Caki2 (cell line): Measurements from ENCODE around the gene MEF2B. TPM values are rescaled to one million over a fixed set of nuclear protein-coding genes. Genes with fewer than 3 reads are reported as not detected.
A peak's percentile ranks its signal among the peaks of the same experiment; 100 is the strongest.

Experiments used
- DNase-seq: peaks from one replicate; pipeline ENCODE4 v3.0.0-alpha.2; 2015; ENCODE audit warnings: low read depth
- in situ Hi-C: cut with HindIII; loops from 2 replicates; pipeline ENCODE4 v1.10.0; 2016; ENCODE audit warnings: low sequenced_read_pairs, low pct_unique_long_range_greater_than_20kb, mixed read lengths
- total RNA-seq: library from RNA; depleted of rRNA; stranded (reverse); fragments of >200 nt; shearing (Covaris generic); gene quantifications from 2 replicates; pipeline ENCODE4 v1.2.3, GENCODE V29; 2014; ENCODE audit warnings: low replicate concordance; rRNA removed

Gene MEF2B
- total RNA-seq = 2.6 TPM in 1 of 2 replicates, not detected in the other

DNA sequence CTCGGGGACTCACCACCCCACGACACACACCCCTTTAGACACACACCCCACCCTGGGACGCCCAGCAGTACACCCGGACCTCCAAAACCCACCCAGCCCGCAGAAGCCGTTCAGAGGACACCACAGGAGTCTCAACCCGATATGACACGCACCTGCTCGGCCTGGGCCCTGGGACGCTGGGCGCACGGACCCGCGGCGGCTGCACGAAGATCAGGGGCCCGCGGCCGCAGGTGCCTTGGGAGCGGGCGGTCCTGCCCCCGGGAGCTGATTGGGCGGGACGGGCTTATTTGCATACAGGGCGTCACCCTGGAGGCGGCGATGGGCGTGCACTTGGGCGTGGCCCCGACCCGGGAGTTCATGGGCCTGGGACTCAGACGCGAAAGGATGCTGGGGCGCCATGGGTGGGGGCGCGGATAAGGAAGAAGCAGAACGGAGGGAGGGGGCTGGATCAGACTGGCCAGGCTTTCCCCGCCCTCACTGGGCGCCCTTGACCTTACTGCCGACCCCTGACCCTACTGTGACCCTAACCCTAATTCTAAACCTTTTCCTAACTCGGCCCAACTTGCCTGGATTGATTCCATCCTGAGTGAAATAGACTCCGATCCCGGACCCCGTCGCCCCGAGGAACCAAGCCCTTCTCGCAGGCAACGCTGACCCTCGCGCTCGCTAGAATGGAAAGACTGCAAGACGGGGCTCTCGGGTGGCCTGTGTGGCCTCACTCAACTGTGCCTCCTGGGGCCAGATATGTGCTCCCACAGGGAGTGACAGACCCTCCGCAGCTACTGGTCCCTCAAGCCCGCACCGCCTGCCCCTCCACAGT lies at the start of gene MEF2B:
TSS of gene MEF2B (minus strand) at position 211 of the 820 bp plus-strand sequence. CDS start 19,528 bp downstream, outside the sequence.
- in situ Hi-C loops = no loop called here
- peak; percentile 62 for DNase-seq

DNA sequence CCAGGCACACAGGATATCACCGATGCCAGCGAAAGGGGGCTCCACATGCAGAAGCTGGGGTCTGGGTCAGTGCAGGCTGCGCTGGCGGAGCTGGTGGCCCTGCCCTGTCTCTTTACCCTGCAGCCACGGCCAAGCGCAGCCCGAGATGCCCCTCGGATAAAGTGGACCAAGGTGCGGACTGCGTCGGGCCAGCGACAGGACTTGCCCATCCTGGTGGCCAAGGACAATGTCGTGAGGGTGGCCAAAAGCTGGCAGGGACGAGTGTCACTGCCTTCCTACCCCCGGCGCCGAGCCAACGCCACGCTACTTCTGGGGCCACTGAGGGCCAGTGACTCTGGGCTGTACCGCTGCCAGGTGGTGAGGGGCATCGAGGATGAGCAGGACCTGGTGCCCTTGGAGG lies 48.8 kb upstream of the MEF2B start:
- in situ Hi-C loops = no loop called here

DNA sequence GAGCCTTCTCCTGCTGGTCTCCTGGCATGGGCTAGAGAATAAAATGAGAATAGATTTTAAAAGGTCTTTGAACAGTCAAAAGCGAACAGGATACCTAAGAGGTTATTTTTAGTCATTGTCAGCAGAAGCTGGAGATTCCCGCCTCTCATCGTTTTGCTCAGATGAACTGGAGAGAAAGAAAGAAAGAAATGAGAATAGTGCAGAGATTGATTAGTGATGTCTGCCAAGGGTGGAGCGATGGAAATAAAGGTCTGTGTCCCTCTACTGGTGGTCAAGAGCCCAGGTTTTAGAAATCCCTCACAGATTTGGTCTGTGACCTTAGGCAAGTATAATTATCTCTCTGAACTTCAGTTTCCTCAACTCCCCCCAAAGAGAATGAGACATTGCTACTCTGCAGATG lies 47.0 kb upstream of the MEF2B start:
- DNase-seq = peak; percentile 37
- in situ Hi-C loops = no loop called here

More for the DNA sequence above, 48.8 kb upstream of the MEF2B start:
- DNase-seq = no peak

DNA sequence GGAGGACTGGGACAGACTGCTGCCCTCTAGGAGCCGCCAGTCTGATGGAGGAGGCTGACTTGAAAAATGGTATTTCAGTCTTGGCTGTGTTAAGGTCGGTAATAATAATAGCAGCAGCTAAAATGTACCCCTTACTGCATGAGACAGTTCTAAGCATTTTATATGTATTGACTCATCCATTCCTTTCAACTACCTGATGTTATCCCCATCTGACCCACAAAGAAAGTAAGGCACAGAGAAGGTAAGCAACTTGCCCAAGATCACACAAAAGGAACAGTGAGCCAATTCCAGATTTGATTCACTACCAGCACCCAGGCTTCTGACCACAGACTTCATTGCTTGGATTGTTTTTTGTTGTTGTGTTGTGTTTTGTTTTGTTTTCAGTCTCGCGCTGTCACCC lies 45.7 kb upstream of the MEF2B start:
- in situ Hi-C loops = no loop called here
- DNase-seq = no peak

DNA sequence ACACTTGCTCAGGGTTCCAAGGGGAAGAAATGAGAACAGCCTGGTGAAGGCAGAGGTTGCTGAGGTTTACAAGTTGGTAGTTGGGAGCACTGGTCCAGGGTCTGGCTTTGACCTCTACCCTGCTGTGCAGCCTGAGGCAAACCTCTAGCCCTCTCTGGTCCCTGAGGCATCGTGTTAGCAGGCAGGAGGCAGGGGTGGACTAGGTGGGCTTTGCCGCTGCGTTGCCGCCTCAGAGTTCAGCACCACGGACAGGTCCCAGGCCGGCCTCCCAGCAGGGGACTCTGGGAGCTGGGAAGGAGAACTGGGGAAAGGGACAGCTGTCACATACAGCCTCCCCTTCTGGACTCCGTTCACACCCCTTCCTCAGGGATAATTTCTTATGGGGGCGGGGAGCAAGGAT lies 44.8 kb upstream of the MEF2B start:
- in situ Hi-C loops = no loop called here
- peak; percentile 59 for DNase-seq

DNA sequence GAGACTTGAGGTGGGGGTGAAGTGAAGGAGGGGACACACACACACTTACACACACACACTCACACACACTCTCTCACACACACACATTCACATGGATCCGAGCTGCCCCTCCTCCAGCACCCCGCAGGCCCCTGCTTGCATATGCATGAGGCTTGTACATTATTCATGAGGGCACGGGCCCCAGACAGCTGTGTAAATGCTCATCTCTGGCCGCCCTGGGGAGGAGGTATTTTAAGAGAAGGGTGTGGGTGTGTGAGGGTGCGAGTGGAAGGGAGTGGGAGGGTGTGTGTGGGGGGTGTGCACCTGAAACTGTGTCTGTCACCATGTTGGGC lies 44.1 kb upstream of the MEF2B start:
- in situ Hi-C loops = no loop called here
- no peak for DNase-seq

DNA sequence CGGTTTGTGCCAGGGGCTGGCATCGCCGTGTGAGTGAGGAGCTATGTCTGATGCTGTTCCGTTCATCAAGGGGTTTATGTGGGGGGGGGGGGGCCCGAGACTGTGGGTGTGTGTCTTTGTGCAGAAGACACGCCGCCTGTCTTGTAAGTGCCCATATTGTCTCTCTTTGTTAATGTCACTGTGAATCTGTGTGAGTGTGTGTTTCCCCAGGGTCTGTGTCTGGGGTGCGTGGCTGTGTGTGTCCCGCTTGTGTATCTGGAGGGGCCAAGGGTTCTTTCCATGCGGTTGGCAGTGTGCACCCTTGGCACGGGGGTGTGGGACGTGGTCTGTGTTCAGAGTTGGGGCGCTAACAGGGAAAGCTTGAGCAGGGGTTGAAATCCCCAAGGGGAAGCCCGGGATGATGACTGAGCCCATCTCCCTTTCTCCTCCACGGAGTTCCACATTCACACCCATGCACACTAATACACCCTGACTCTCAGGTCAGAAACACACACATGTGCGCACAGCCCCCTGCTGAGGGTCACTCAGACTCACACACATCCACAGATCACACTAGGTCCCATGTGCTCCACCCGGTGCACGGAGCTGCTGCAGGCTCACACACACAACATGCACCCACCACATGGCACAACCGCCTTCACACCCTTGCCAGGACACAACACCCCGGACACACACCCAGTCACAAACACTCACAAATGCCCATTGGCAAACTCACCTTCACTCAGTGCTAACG lies 43.5 kb upstream of the MEF2B start:
- in situ Hi-C loops = no loop called here

DNA sequence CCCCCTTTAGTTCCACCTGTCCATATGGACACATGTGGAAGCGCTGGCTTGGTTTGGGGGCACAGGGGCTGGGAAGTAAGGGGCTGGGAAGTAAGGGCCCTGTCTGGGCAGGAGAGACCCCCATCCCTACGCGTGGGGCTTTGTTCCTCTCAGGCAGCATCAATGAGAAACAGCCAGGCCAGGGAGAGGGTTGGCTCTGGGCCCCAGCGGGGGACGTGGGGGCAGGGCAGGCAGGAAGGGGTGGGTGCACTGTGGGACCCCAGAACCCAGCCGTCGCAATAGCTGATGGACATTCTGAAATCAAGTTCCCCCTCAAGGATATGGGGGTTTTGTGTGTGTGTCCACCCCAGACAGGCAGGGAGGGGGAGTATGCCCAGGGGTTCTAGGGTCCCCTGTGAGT lies 42.9 kb upstream of the MEF2B start:
- in situ Hi-C loops = no loop called here
- DNase-seq = no peak

More for the DNA sequence above, 43.5 kb upstream of the MEF2B start:
- no peak for DNase-seq

DNA sequence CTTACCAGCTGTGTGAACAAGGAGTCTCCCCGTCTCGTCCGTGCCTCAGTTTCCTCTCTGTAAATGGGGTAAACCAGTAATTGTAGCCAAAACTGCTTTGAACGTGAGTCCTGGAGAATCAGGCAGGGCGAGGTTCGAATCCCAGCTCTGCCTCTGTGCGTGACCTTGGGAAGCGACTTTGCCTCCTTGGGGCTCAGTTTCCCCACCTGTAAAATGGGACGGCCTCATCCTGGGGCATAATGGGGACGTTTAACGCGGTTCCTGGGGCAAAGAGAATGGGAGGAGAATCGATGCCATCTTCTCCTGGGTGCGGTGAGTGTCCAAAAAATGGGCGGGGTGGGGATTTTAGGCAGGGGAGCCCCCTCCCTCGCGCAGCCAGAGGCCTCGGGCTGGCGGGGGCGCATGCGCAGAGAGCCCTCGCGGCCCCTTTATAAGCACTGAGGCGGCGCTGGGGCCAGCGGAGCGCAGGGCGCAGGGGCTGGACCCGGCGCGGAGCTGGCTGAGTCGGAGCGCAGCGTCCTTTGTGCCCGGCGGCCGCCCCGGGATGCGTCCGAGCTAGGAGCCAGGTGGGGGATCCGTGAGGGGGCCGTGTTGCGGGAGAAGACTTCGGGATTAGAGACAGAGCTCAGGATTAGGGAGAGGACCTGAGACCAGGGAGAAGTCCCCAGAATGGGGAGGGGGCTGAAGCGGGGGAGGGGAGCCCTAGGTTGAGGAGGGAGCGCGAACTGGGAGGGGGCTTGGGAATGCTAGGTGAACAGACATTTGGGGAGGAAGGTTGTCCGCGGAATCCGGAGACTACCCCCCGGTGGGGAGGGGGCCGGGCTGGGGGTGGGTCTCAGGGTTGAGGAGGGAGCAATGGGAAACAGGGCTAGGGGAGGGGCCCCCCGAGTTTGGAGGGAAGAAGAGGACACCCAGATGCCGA lies 41.7 kb upstream of the MEF2B start, which contains the start of gene NCAN:
TSS of gene NCAN (plus strand) at position 460 of the 922 bp plus-strand sequence. CDS start 4,996 bp downstream, outside the sequence.
- in situ Hi-C loops = no loop called here
- no peak for DNase-seq

DNA sequence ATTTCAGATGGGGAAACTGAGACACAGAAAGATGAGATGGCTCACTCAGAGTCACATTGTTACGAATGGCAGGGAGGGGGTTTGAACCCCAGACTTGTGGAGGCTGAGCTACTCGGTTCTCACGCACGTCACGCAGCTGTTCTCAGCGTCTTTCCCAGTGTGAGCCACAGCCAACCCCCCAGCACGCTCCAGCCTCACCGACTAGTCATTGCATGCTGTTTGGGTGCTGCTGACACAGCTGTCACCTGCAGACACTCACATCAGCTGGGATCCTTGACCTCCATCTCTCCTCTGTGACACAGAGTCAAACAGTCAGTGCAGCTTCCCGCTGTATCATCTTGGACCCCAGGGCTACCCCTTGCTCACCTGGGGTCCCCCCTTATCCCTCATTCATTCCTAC lies 39.3 kb upstream of the MEF2B start:
- no peak for DNase-seq
- in situ Hi-C loops = no loop called here

DNA sequence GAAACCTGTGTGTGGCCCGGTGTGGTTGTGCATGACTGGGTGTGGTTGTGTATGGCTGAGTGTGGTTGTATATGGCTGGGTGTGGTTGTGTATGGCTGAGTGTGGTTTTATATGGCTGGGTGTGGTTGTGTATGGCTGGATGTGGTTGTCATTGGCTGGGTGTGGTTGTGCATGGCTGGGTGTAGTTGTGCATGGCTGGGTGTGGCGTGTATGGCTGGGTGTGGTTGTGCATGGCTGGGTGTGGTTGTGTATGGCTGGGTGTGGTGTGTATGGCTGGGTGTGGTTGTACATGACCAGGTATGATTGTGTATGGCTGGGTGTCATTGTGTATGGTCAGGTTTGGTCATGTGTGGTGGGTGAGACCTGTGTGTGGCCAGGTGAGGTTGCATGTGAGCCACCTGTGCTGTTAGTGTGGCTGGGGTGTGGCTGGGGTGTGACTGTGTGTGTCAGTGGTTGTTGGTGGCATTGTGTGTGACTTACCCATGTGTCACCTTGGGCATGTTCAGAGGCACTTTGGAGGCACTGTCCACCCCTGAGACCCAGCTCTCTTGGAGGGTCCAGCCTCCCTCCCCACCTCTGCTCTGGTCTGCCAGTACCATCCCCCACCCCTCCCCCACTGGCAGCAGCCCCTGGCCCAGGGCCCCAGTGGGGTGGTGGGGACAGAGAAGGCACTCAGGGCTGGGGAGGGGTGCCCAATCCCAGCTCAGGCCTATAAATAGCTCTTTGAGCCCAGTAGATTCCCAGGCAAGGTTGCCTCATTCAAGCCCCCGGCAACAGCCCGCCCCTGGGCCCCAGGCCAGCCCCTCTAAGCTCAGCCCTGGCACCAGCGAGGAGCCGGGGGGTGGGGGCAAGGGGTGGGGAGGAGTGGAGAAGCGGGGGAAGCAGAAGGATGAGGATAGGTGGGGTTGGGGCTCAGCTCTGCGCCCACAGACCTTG lies 37.8 kb upstream of the MEF2B start:
- no peak for DNase-seq
- in situ Hi-C loops = no loop called here

DNA sequence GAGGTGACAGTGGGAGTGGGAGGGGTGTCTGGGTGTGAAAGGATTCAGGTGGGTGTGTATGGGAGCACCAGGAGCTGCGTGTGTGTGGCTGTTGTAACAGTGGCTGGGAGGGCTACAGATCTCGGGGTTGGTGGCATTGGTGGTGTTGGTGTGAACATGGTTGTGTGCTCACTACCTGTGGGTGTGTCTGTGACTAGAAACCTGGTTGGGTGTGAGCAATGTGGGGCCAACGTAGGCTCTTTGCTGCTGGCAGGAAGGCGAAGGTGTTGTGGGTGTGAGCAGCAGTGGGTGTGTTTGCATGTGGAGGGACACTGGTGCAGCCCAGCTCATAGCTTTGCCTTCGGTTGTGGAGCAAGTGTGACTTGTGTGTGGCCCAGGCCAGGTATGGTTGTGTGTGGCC lies 36.9 kb upstream of the MEF2B start:
- no peak for DNase-seq
- in situ Hi-C loops = no loop called here

DNA sequence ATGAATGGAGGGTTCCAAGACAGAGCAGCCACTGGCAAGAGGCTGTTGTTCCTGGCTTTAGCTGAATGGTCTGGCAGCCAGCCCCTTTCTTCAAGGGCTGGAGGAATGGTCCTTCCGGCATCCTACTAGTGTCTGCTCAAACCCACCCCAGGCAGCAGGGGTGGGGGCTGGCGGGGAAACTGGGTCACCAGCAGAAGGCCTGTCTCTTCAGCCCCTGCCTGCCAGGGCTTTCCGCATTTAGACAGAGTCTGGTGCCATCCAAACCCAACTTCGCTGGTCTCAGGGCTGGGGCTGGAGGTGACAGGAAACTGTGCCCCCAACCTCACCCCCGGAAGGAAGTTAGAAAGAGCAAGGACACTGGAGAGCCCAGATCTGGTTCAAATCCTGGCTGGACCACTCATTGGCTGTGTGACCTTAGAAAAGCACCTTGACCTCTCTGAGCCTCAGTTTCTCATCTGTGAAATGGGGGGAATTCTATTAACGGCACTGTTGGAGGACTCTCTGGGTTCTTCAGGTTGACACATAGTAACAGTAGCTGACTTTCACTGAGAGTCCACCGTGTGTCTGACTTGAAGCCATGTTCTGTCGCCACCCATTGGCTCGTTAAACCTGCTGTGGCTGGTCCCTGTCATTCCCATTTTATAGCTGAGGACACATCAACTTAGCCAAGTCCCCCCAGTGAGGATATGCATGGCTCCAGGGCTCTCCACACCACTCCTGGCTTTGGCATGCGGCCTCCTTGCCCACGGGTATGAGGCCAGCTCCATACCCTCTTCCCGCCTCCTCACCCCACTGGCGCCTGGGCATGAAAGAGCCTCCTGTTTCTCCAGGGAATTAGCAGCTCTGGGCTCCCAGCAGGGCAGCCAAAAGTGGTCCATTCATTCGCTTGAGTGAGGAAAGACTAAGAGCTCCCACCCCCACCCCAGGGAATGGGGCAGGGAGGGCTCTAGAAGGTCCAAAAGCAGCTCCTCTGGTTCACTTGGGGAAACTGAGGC lies 35.6 kb upstream of the MEF2B start:
- no peak for DNase-seq
- in situ Hi-C loops = no loop called here

DNA sequence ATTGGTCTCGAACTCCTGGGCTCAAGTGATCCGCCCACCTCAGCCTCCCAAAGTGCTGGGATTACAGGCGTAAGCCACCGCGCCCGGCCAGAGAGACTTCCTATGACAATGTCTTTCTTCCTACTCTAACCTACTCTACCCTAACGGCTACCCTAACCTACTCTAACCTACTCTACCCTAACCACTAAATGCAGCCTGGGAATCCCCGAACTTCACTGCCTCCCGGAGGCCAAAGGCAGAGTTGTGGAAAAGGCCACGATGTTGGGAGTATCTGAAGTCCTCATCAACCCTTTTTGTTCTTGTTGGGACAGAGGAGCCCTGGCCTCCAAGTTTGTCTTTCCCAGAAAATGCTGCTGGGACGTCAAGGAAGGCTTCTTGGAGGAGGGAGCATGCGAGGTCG lies 34.1 kb upstream of the MEF2B start:
- in situ Hi-C loops = no loop called here
- DNase-seq = no peak

DNA sequence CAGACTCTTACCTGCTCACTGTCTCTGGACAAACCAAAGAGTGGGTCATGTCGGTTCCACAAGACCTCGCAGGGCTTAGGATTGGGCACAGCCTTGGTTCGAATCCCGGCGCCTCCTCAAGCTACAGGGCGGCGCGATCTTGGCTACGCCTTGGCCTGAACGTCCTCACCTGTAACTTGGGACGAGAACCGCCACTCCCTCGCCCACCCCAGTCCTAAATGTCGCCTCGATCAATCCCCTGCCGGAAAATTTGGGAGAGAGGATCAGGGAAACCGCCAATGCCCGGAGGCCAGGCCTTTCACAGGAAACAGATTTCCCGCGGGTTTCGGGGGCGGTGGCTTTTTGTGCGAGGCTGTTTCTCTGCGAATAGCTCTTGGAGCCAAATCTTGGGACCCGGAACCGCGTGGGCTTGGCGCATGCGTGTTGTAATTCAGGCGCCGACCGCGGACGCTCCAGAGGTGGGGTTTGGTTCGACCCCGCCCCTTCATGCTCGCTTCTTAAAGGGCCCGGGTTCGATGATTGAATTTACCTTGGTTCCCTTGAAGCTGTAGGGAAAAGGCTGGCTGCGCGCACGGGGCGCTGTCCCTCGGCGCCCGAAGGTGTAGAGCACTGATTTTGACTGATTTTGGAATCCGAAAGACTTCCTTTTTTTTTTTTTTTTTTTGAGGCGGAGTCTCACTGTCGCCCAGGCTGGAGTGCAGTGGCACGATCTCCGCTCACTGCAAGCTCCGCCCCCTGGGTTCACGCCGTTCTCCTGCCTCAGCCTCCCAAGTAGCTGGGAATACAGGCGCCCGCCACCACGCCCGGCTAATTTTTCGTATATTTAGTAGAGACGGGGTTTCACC lies 33.2 kb upstream of the MEF2B start, which contains the start of gene NR2C2AP:
TSS of gene NR2C2AP (minus strand) at position 403 of the 845 bp plus-strand sequence. CDS start at position 49, 354 bp downstream.
- peak; percentile 86 for DNase-seq
- in situ Hi-C loops = no loop called here

DNA sequence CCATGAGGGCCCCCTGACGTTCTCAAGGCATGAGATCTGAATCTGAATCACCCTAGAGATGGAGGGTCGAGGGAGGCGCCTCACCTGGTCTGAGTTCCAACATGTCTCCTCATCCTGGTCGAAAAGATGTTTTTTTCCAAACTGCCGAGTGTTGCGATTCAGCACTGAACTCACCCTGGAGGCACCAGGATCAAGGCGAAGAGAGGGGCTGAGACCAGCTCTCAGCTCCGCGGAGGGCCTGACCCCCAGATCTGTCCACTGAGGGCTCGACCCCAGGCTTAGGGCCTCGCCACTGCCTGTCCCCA lies 32.6 kb upstream of the MEF2B start:
- no peak for DNase-seq
- in situ Hi-C loops = no loop called here
